Measurements from ENCODE around the gene OLA1.

GRCh38 chr2:174243812-174244211 lies 4.5 kb downstream of the OLA1 start:
- TF ChIP-seq, protein P1, sequence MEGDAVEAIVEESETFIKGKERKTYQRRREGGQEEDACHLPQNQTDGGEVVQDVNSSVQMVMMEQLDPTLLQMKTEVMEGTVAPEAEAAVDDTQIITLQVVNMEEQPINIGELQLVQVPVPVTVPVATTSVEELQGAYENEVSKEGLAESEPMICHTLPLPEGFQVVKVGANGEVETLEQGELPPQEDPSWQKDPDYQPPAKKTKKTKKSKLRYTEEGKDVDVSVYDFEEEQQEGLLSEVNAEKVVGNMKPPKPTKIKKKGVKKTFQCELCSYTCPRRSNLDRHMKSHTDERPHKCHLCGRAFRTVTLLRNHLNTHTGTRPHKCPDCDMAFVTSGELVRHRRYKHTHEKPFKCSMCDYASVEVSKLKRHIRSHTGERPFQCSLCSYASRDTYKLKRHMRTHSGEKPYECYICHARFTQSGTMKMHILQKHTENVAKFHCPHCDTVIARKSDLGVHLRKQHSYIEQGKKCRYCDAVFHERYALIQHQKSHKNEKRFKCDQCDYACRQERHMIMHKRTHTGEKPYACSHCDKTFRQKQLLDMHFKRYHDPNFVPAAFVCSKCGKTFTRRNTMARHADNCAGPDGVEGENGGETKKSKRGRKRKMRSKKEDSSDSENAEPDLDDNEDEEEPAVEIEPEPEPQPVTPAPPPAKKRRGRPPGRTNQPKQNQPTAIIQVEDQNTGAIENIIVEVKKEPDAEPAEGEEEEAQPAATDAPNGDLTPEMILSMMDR (conservative IDR thresholded peaks at IDR 0.05) = no peak
- no peak for TF ChIP-seq EZH2 (IDR thresholded peaks at IDR 0.05; ENCODE audit: low read depth)

All from PC-9 (cell line).